ENCODE measurements around the gene GNA15.
"Not testable (repeated sequence)": the region's sequence is repeated elsewhere in the genome, so short reads cannot be mapped to it uniquely, and the experiment has no call there.

GNA15 gene, protein sequence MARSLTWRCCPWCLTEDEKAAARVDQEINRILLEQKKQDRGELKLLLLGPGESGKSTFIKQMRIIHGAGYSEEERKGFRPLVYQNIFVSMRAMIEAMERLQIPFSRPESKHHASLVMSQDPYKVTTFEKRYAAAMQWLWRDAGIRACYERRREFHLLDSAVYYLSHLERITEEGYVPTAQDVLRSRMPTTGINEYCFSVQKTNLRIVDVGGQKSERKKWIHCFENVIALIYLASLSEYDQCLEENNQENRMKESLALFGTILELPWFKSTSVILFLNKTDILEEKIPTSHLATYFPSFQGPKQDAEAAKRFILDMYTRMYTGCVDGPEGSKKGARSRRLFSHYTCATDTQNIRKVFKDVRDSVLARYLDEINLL

DNA sequence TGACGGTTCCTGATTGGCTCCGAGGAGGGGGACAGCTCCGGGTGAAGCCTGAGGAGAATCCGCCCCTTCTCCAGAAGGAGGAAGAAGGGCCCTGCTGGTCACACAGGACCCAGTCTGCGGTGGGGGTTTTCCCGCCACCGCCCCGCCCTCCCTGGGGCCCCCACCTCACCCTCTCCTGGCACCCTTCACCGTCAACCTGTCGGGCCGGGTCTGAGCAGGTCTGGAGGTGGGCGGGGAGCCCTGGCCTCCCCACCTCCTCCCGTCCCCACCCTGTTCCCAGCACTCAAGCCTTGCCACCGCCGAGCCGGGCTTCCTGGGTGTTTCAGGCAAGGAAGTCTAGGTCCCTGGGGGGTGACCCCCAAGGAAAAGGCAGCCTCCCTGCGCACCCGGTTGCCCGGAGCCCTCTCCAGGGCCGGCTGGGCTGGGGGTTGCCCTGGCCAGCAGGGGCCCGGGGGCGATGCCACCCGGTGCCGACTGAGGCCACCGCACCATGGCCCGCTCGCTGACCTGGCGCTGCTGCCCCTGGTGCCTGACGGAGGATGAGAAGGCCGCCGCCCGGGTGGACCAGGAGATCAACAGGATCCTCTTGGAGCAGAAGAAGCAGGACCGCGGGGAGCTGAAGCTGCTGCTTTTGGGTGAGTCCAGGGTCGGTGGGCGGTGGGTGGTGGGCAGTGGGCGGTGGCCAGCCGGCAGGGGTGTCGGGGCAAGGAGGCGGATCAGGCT, at the start of gene GNA15:
Gene GNA15 (plus strand): TSS at position 73 of the 723 bp plus-strand sequence. CDS start 418 bp downstream, at position 491.
- no peak for DNase-seq (ENCODE audit: low read depth)

DNA sequence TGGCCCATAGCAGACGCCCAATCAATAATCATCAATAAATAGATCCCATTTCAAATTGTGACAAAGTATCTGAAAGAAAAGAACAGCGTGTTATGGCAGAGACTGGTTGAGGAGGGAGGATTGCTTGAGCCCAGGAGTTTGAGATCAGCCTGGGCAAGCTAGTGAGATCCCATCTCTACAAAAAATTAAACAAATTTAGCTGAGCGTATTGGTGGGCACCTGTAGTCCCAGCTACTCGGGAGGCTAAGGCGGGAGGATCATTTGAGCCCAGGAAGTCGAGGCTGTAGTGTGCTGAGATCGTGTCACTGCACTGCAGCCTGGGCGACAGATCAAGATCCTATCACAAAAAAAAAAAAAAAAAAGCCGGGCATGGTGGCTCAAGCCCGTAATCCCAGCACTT, 48.1 kb upstream of the GNA15 start:
- no peak for DNase-seq (ENCODE audit: low read depth)

DNA sequence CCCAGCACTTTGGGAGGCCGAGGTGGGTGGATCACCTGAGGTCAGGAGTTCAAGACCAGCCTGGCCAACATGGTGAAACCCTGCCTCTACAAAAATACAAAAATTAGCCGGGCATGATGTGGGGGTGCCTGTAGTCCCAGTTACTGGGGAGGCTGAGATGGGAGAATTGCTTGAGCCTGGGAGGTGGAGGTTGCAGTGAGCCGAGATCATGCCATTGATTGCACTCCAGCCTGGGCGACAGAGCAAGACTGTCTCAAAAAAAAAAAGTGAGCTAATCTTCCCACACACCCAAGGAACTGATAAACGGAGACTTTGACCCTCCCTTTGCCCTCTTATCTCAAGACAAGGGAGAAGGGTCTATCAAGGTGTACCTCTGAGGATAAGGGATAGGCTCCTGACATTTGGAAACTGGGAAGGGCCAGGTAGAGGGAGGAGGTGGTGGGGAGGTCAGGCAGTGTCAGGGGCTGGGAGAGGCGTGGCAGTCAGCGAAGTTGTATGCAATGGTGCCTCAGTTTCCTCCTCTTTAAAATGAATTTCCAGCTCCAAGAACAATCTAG, 46.5 kb upstream of the GNA15 start:
- not testable (repeated sequence) for DNase-seq (ENCODE audit: low read depth)

DNA sequence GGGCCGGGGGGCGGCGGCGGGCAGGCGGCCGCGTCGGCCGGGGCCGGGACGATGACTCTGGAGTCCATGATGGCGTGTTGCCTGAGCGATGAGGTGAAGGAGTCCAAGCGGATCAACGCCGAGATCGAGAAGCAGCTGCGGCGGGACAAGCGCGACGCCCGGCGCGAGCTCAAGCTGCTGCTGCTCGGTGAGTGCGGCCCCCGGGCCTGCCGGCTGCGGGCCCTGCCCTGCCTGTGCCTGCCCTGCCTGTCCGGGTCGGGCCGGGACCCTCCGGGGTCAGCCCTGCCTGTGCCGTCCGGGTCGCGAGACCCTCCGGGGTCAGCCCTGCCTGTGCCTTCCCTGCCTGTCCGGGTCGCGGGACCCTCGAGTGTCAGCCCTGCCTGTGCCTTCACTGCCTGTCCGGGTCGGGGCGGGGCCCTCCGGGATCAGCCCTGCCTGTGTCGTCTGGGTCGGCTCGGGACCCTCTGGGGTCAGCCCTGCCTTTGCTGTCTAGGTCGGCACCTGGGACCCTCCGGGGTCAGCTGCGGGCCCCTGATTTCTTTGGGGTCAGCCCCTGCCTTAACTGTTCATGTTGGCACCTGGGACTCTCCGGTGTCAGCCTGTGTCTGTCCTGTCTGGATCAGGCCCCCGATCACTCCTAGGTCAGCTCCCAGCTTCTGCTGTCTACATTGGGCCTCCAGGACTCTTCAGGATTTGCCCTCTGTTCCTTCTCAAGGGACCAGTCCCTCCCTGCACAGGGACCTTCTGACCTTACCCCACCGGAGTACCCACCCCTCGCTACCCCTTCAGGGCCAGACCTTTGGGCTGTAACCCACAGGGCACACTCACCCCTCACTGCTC, 41.0 kb upstream of the GNA15 start:
- no peak for DNase-seq (ENCODE audit: low read depth)

DNA sequence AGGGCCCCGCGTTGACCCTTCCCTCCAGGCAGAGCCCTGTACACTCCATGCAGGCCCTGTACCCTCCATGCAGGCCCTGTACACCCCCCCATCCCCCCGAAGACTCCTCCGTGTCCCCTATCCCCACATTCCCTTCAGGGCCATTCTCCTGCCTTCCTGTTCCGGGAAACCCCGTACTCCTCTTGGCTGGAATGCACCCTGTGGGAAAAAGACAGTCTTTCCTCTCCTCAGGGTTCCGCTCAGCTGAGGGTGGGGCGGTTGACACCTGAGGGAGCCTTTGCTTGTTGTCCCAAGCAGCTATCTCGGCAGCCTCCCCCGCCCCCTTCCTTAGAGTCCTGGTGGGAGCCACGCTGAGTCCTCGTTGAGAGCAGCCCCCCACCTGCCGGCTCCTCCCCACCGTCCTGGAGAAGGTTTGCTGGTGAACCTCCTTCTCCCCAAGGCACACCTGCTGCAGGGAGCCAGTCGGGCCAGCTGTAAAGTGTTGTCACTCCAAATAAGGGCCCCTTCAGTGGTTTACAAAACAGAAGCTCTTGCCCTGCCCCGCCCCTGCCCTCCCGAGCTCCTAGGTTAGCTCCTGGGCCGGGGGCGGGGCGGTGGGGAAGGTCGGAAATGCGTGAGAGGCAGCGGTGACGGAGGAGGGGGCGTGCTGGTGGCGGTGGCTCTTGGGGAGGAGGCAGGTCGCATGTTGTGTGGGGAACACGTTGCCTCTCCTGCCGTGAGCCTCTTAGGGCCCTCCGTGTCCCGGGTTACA, 40.2 kb upstream of the GNA15 start:
- peak; percentile 6 for DNase-seq (ENCODE audit: low read depth)

DNA sequence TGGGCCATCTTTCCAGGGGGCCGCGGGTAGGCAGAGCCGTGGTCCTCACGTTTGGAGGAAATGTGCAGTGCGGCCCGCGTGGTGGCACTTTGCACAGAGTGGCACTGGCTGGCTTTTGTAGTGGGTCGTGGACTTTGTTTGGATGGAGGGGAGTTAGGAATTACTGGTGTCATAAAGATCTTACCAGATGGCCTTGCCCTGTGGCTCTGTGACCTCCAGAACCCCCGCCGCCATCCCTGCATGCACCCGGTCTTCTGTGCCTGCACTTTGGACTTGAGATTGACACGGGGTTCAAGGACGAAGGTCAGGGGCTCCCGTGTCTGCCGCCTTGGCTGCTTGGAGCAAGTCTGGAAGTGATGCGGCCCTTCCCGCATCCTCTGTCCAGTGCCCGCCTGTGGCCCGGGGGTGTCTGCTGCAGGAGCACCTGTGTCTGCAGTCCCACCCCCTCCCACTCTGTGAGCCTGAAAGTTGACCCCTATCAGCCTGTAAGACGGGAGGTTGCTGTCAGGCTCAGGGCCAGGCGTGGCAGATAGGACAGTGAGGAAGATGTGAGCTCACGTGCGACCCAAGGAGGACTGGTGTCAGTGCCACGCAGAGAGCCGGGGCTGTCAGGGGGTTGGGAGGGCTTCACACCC, 39.4 kb upstream of the GNA15 start:
- no peak for DNase-seq (ENCODE audit: low read depth)

DNA sequence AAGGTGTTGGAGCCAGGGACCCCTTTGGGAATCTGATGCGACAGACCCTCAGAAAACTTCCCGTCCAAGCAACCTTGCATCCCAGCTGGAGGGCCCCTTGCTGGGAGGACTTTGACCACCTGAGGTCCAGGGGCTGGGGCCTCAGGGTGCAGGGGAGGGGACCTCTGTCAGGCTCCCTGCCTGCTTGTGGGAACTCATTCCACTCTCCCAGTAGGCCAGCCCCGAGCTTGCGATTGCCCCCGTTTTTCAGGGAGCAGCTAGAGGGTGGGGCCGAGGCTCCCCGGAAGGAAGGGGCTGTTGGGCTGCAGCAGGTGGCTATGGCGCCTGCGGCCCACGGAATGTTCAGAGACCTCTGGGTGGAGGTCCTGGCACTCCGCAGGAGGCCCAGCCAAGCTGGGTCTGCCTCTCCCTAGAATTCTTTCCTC, 38.9 kb upstream of the GNA15 start:
- no peak for DNase-seq (ENCODE audit: low read depth)

DNA sequence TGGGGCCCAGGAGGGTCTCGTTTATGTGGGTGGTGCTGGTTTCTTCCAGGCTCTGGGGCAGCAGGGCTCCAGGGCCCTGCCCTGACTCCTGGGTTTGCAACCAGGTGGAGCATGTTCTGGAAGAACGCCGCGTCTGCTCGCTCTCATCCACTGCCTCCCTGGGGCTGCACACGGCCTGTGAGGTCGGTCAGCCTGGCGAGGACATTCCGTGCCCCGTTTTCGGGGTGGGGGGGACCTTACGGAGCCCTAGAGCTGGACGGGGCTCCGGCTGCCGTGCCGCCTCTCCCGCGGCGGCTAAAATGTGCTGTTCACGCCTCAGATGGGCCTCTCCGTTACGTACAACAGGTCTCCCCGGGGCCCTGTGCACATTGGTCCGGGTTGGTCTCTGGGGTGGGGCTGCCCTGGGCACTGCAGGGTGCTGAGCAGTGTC, 38.4 kb upstream of the GNA15 start:
- no peak for DNase-seq (ENCODE audit: low read depth)

DNA sequence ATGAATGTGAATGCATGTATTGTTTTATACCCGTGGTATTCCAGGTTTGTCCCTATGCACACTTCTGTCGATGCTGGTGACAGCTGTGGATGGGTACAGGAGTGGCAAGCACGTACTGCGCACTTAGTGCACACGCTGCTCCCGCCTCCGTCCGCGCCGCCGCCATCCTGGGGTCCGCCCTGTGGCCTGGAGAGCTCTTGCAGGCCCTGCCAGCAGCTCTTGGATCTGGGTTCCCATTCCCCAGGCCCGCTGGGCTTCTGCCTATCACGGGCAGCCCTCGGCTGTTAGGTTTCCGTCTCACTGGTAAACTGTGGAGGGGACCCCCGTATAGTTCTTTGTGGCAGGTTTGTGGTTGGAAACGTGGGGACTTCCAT, 37.7 kb upstream of the GNA15 start:
- DNase-seq (ENCODE audit: low read depth), result no peak

DNA sequence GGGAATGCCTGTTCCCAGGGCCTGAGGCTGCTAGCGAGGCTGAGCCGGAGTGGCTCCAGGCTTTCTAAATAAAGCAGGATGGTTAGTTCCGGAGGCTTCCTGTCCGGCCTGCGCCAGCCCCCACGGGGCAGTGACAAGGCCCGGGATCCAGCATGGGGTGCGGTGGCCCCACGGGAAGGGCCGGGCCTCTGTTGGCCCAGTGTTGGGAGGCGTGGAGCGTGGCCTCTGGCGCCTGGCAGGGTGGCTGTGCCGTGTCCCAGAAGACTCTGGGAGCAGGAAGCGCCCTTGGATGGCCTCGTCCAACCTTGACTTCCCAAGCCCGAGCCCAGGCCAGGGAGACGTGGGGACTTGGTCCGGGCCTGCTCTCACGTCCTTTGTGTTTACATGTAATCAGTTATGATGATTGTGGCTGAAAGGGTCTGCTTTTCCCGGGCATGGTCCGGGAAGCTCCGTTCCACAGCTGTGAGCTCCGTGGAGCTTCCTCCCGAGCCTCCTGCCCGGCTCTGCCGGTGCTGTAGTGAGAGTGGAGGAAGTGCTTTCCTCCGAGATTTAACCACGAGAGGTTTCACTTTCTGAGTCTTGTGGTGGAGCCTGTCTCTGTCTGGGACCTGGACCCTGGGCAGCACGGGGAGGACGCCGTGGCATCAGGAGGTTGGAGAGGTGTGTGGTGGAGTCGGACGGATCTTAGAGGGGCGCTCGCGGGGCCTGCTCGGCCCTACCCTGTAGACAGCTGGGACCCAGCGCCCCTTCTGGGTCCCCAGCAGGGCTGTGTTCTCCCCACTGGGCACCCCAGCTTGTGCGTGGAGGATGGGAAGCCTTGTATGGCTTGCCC, 37.1 kb upstream of the GNA15 start:
- no peak for DNase-seq (ENCODE audit: low read depth)

DNA sequence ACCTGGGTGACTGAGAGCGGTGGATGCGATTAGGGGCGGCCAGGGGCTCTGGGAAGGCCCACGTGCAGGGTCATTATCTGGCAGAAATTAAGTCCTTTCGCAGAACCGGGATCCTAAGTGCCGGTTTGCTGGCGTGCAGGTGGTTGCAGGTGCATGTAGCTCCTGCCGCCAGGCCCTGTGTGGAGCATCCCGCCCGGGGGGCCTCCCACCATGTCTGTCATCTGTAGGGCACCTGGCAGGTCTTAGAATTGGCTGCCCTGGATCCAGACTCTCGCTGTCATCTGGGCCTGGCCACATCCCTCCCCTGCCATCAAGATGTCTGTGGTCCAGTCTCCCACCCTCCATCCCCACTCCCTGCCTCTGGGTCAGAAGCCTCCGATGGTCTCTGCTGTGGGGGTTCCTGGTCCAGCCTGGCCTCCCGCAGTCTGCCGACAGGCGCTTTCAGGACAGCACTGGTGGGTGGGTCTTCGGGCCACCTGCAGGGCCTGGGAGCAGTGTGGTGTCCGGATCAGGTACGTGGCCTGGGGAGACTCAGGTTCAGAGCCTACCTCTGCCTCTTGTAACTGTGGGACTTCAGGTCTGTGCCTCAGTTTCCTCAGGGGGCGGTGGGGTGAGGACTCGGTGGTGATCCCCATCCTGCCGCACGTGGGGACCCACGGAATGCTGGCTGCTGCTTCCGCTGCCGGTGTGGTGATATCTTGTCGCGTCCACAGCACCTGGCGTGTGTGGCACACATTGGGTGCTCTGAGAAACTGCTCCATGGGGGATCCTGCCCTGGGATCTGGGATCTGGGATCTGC, 36.3 kb upstream of the GNA15 start:
- no peak for DNase-seq (ENCODE audit: low read depth)

DNA sequence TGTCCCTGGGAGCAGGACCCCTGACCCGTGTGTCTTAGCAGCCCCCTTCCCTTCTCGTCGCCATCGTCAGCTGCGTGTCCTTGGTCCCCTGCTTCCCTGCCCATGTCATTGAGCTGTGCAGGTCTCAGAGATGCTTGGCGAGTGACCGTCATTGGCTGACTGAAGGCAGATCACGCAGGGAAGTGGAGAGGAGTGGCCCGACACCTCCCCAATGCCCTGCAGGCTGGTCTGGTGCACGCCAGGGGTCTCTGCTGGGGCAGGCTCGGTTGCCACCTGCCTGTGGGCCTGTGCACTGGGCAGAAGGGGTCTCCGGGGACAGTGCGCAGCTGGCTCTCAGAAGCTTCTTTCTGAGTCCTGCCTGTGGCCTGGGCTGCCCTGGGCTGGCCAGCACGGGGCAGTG, 35.5 kb upstream of the GNA15 start:
- DNase-seq (ENCODE audit: low read depth), result no peak

DNA sequence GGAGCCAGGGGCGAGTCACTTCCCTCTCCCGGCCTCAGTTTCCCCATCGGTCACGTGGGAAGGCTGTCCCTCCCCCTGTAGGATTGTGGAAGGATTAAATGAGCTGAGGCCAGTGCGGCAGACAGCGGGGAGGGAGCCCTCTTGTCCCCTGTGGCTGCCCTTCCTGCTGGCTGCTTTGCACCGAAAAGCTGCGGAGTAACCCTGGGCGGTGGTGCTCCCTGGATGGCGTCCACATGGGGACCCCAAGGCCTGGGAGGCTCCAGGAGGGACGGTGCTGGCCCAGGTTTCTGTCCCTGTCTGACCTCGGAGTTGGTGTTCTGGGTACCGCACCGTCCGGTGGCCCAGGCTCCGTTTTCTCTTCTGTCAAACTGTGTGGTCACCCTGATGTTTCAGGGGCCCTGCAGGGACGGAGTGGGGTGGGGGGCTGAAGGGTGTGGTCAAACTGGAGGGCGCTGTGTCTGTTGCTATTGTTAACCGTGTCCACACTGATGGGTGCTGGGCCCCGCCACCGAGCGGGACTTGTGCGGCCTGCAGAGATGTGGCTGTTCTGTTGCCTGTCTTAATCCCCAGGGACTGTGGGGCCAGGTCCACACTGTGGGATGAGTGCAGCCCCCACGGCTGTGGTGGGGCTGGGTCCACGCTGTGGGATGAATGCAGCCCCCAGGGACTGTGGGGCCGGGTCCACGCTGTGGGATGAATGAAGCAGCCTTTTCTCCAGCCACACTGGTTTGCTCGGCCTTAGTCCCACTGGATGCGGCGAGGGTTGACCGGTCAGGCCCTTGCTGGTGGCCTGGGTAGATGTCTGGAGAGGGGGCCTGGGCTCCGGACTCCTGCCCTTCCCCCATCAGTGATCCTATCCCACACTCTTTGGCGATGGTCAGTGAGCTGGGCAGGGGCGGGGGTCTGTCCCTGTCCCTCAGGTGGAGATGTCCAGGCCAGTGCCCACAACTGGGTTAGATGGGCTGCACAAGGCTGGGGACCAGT, 34.8 kb upstream of the GNA15 start:
- no peak for DNase-seq (ENCODE audit: low read depth)

DNA sequence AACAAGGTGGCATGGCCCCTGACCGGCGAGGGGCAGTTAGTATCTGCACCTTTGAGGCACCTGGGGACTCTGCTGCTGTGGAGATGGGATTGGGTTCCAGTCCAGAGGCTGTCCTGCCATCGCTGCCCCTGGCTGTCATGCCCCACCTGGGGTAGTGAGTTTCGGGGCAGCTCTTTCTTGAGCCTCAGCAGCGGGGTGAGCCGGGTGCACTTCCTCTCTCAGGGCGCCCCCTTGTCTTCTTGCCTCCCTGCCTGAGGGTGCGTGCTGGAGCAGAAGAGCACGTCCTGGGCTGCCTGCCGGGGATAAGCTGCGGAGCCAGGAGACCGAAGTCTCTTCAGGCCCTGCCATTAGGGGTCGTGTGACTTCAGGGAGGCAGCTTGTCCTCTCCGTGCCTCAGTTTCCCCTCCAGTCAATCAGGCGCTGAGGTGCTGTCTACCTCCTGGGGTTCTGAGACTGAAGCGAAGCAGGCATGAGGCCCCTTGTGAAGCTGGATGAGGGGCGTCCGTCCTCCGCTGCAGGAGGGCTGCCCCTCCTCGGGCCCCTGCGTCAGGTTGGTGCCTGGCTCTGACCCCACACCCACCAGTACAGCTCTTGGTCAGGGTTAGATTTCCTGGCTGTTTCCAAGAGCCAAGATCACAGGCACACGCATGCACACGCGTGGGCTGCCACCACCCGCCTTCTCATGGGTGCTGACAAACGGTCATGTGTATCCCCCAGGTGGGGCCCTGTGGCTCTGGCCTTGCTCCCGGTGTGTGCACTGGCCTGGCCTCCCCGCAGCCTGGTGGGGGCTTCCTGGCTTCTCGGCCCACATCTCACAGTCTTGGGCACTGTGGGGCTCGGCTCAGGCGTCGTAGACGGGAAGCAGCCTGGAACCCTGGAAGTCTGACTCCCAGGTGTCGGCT, 33.3 kb upstream of the GNA15 start:
- DNase-seq (ENCODE audit: low read depth), result no peak

DNA sequence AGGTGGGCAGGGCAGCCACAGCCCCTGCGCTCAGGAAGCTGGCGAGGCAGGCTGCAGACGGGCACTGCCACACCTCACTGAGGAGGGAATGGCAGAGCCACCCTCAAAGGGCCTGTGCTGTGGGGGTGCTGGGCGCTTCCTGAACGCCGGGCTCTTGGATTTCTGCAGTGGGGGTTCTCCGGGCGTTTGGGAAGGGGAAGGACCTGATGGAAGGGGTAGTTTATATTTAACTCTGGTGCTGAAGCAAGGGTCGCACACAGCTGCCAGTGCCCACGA, 31.2 kb upstream of the GNA15 start:
- DNase-seq (ENCODE audit: low read depth), result no peak

DNA sequence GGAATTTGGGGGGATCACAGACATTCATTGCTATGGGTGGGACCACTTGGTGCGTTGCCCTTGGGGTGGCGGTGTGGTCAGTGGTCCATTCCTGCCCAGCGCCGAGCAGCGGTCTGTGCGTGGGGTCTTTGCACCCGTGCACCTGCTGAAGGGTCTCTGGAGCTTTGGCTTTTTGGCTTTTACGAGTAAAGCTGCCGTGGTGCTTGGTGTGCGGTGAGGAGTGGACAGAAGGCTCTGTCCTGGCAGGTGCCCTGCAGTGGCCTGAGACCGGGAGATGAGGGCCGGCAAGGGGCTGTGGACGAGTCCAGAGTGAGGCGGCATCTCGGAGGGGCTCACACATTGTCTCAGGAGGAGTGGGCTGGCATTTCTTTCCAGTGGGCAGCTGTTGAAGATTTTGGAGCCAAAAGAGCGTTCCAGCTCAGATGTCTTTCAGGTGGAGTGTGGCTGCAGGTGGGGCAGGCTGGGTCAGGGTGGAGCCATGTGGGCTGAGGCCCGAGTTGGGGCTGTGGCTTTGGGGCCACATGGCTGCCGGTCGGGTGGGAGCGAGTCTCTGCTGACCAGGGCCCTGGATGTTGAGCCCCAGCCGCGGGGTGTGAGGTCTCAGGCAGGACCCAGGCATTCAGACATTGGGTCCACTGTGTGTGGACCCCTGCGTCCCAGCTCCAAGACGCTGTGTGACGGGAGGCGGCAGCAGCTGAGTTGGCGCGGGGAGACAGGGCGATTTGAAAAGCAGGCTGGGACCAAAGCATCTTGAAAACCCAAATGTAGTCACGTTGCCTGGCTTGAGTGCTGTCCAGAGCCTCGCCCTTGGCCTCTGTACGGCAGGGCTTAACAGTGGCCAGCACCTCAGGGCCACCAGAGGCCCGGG, 30.0 kb upstream of the GNA15 start:
- DNase-seq (ENCODE audit: low read depth), result no peak

Data from stimulated activated CD8-positive, alpha-beta memory T cell treated with anti-CD3 and anti-CD28 coated beads, Interleukin-15, amount 100 ng/mL, for 1 hour (primary cell).